Breast epithelium (tissue), 3 donors: ENCODE measurements around the gene KCNQ5.

Experiments used
- CTCF ChIP-seq, 3 donors: fragments of 450-650 bp; IDR thresholded peaks; one replicate each; pipeline ENCODE4 v1.5.1; 2016 to 2017; ENCODE audit warnings: antibody characterized with exemption in 3 of 3, mild to moderate bottlenecking in 3 of 3, moderate library complexity in 3 of 3
- POLR2A ChIP-seq: fragments of 450-650 bp; IDR thresholded peaks from one replicate; pipeline ENCODE4 v1.6.1; 2016; ENCODE audit warnings: antibody characterized with exemption, mild to moderate bottlenecking, moderate library complexity

GRCh38 chr6:72943699-72944098, 321.8 kb downstream of the KCNQ5 start:
- TF ChIP-seq CTCF (IDR thresholded peaks at IDR 0.05) (no peak), POLR2A (no peak)
